ENCODE measurements around the gene COL25A1.

GRCh38 chr4:108874806-108875205, 427.7 kb downstream of the COL25A1 start:
- TF ChIP-seq POLR2A (IDR thresholded peaks at IDR 0.05) (no peak), CTCF (IDR thresholded peaks at IDR 0.05) (no peak)
